IMR-90 (cell line): ENCODE measurements around the gene ANKRD33B. TPM values are rescaled to one million over a fixed set of nuclear protein-coding genes. Genes with fewer than 3 reads are reported as not detected.
"Not testable (repeated sequence)": the region's sequence is repeated elsewhere in the genome, so short reads cannot be mapped to it uniquely, and the experiment has no call there.

Experiments
- ATAC-seq: fragments of 200-7000 bp; cut with Tn5 transposase; 2 replicates; pipeline ENCODE4 v1.9.1; 2020; ENCODE audit warnings: low read depth, mild to moderate bottlenecking, moderate library complexity
- BruUV-seq: library from RNA; stranded (reverse); fragments of 400-500 nt; replicated peaks from 2 replicates; lab custom pipeline; 2021; lab: Mats Ljungman, UMichigan
- CTCF ChIA-PET: fragments of 300-600 bp; formaldehyde crosslinking; extraction: SDS; loops from one replicate; lab custom pipeline; 2021; ENCODE audit warnings: antibody characterized with exemption; lab: Yijun Ruan, JAX
- POLR2A ChIA-PET: fragments of 300-600 bp; sonication (Branson Sonifier 250); formaldehyde crosslinking; loops from one replicate; lab custom pipeline; 2022; ENCODE audit warnings: antibody characterized with exemption; ENCODE audit not compliant: unreplicated experiment; lab: Charles Lee
- DNase-seq: peaks from one replicate; pipeline ENCODE4 v3.0.0; 2013
- H2AFZ ChIP-seq: replicated peaks from 2 replicates; pipeline ENCODE3; 2013; ENCODE audit warnings: low read length, mild to moderate bottlenecking; ENCODE audit not compliant: poor library complexity
- H2AK5ac ChIP-seq: 2 replicates; pipeline ENCODE4 v1.6.1; 2013; ENCODE audit warnings: low read depth, low read length, inconsistent platforms
- H2AK9ac ChIP-seq: replicated peaks from 2 replicates; pipeline ENCODE3; 2013; ENCODE audit warnings: mild to moderate bottlenecking, low read depth, low read length, moderate library complexity; ENCODE audit not compliant: poor library complexity
- H2BK120ac ChIP-seq: 2 replicates; pipeline ENCODE4 v1.6.1; 2013; ENCODE audit warnings: low read depth, low read length, inconsistent platforms
- H2BK15ac ChIP-seq: 3 replicates; pipeline ENCODE4 v1.6.1; 2013; ENCODE audit warnings: low read depth, low read length, inconsistent platforms
- H2BK20ac ChIP-seq: 2 replicates; pipeline ENCODE4 v1.6.1; 2013; ENCODE audit warnings: low read depth, mild to moderate bottlenecking, inconsistent platforms, low read length, moderate library complexity
- H2BK5ac ChIP-seq: 2 replicates; pipeline ENCODE4 v1.6.1; 2013; ENCODE audit warnings: mild to moderate bottlenecking, low read depth, low read length, inconsistent platforms; ENCODE audit not compliant: poor library complexity, severe bottlenecking
- H3K14ac ChIP-seq: replicated peaks from 2 replicates; pipeline ENCODE4 v1.6.1; 2013; ENCODE audit warnings: low read depth, low read length, inconsistent platforms
- H3K18ac ChIP-seq: 2 replicates; pipeline ENCODE4 v1.6.1; 2013; ENCODE audit warnings: low read depth, low read length, control low read depth
- H3K23ac ChIP-seq: 2 replicates; pipeline ENCODE4 v1.6.1; 2013; ENCODE audit warnings: low read depth, low read length, inconsistent platforms
- H3K27ac ChIP-seq: 2 replicates; pipeline ENCODE4 v1.5.1; 2013; ENCODE audit warnings: mild to moderate bottlenecking, control low read depth, low read length; ENCODE audit not compliant: insufficient read depth
- H3K27me3 ChIP-seq: 2 replicates; pipeline ENCODE4 v1.6.1; 2013; ENCODE audit warnings: low read length; ENCODE audit not compliant: control insufficient read depth, insufficient read depth
- H3K36me3 ChIP-seq: 2 replicates; pipeline ENCODE4 v1.6.1; 2013; ENCODE audit warnings: low read length, mixed read lengths; ENCODE audit not compliant: control insufficient read depth, insufficient read depth
- H3K4ac ChIP-seq: 2 replicates; pipeline ENCODE4 v1.6.1; 2013; ENCODE audit warnings: low read depth, low read length, inconsistent platforms
- H3K4me1 ChIP-seq: 2 replicates; pipeline ENCODE4 v1.6.1; 2013; ENCODE audit warnings: low read length, mixed read lengths; ENCODE audit not compliant: control insufficient read depth, insufficient read depth
- H3K4me2 ChIP-seq: 2 replicates; pipeline ENCODE4 v1.6.1; 2013; ENCODE audit warnings: low read depth, mild to moderate bottlenecking, control low read depth, low read length, moderate library complexity
- H3K4me3 ChIP-seq: 2 replicates; pipeline ENCODE4 v1.5.1; 2013; ENCODE audit warnings: low read depth, mild to moderate bottlenecking, control low read depth, low read length, moderate library complexity; ENCODE audit not compliant: insufficient read depth
- H3K56ac ChIP-seq: 2 replicates; pipeline ENCODE4 v1.6.1; 2013; ENCODE audit warnings: low read length, inconsistent platforms; ENCODE audit not compliant: insufficient read depth; ENCODE audit errors: extremely low read depth
- H3K79me1 ChIP-seq, 2 experiments: 2 replicates each; pipeline ENCODE4 v1.6.1; 2013; ENCODE audit warnings: low read length in 2 of 2, inconsistent platforms in 1 of 2, low read depth in 1 of 2
- H3K9ac ChIP-seq: 2 replicates; pipeline ENCODE4 v1.6.1; 2013; ENCODE audit warnings: low read depth, low read length, control low read depth
- H3K9me1 ChIP-seq: 2 replicates; pipeline ENCODE4 v1.6.1; 2013; ENCODE audit warnings: low read length, inconsistent platforms; ENCODE audit not compliant: insufficient read depth
- H3K9me3 ChIP-seq: 2 replicates; pipeline ENCODE4 v1.6.1; 2013; ENCODE audit warnings: low read length; ENCODE audit not compliant: control insufficient read depth, insufficient read depth
- H4K20me1 ChIP-seq: 2 replicates; pipeline ENCODE4 v1.6.1; 2013; ENCODE audit warnings: low read length, inconsistent platforms; ENCODE audit not compliant: insufficient read depth
- H4K5ac ChIP-seq: 2 replicates; pipeline ENCODE4 v1.6.1; 2013; ENCODE audit warnings: mild to moderate bottlenecking, low read depth, low read length, control low read depth
- H4K8ac ChIP-seq, 2 experiments: 2 replicates each; pipeline ENCODE4 v1.6.1; 2013; ENCODE audit warnings: low read depth in 2 of 2, low read length in 2 of 2, control low read depth in 1 of 2, inconsistent platforms in 1 of 2
- H4K91ac ChIP-seq: 2 replicates; pipeline ENCODE4 v1.6.1; 2013; ENCODE audit warnings: low read depth, low read length, inconsistent platforms; ENCODE audit not compliant: insufficient read depth
- CEBPB ChIP-seq: IDR thresholded peaks from 2 replicates; pipeline ENCODE4 v1.6.1; 2012; ENCODE audit warnings: low read depth, low read length, improper control_type of control experiment
- MXI1 ChIP-seq: IDR thresholded peaks from 2 replicates; pipeline ENCODE4 v1.6.1; 2012; ENCODE audit warnings: low read depth, mild to moderate bottlenecking, low read length, moderate library complexity, borderline replicate concordance
- WGBS, 2 experiments: methylation state at CpG; one replicate each; pipeline versions ENCODE4 v1.1.5 to v1.1.7; 2013; ENCODE audit warnings: missing lambda C conversion rate in 2 of 2; ENCODE audit not compliant: insufficient read length in 1 of 2; ENCODE audit errors: extremely low coverage in 2 of 2; 5-methylcytosine and 5-hydroxymethylcytosine counted together
- dilution Hi-C: fragments of 300-500 bp; cut with HindIII; formaldehyde crosslinking; loops from one replicate; pipeline ENCODE4 v1.14.3; 2018; ENCODE audit warnings: low sequenced_read_pairs; ENCODE audit not compliant: unreplicated experiment
- in situ Hi-C: fragments of 300-500 bp; cut with MboI; formaldehyde crosslinking; loops from 3 replicates; pipeline ENCODE4 v1.14.3; 2019; ENCODE audit warnings: low sequenced_read_pairs, inconsistent platforms, mixed read lengths
- intact Hi-C: fragments of 100-400 bp; cut with micrococcal nuclease; formaldehyde crosslinking; loops from 2 replicates; pipeline ENCODE4 v1.10.0; 2022
- polyA plus RNA-seq, 3 experiments: library from polyadenylated mRNA; depleted of rRNA; stranded (reverse); fragments of >200 nt; gene quantifications; 2 replicates each; pipeline ENCODE4 v1.2.3, GENCODE V29; 2012; ENCODE audit warnings: low replicate concordance in 1 of 3
- total RNA-seq: library from RNA; depleted of rRNA; stranded (reverse); fragments of >200 nt; gene quantifications from 2 replicates; pipeline ENCODE4 v1.2.3, GENCODE V29; 2012

ANKRD33B gene
- total and polyA plus RNA-seq, 2 of the 4 experiments (the other 2 are of a cell fraction), result 2.5 to 3.3 TPM

- CTCF ChIA-PET, result interaction anchor here (0.6 to 1.9 kb wide), 4 partner anchors 35 to 225 kb away, joined by 3 to 10 read pairs (median 4); no protein-coding TSS in a partner anchor
- no TSS peak for BruUV-seq
- peak overlapping the region; percentile 82 for H3K4me2 ChIP-seq
Measured at GRCh38 chr5:10567781-10568321, 4.0 kb downstream of the ANKRD33B start.

GRCh38 chr5:10570540-10570939, 6.7 kb downstream of the ANKRD33B start:
- H2AK9ac ChIP-seq, H3K23ac ChIP-seq, H2BK15ac ChIP-seq, H3K14ac ChIP-seq, H2BK5ac ChIP-seq, H2BK120ac ChIP-seq, H3K9me3 ChIP-seq, H4K91ac ChIP-seq, H3K4me3 ChIP-seq, DNase-seq, H3K56ac ChIP-seq, H4K8ac ChIP-seq, H3K27ac ChIP-seq, BruUV-seq, intact Hi-C loops, H2BK20ac ChIP-seq, H4K5ac ChIP-seq, H2AFZ ChIP-seq, H3K9ac ChIP-seq, POLR2A ChIA-PET, H3K4me2 ChIP-seq, H3K36me3 ChIP-seq, H3K27me3 ChIP-seq, H3K18ac ChIP-seq, ATAC-seq, dilution Hi-C loops: not testable (repeated sequence)
- Histone ChIP-seq H4K20me1 (peaks cover 68% of the 10 kb centered on the region; the same call in 1 of the 2 replicates), H3K4me1 (peaks cover 20% of the 10 kb centered on the region), H2AK5ac (peak overlapping the region; percentile 13; the same call in 1 of the 2 replicates), H3K79me1 (peaks cover 23 to 79% of the 10 kb centered on the region in 2 experiments), H3K9me1 (peaks cover 27% of the 10 kb centered on the region), H3K4ac (peak overlapping the region; percentile 55; the same call in 1 of the 2 replicates)
- WGBS, 2 experiments, result no CpG with 5 or more reads among the region's 2 CpGs
- CTCF ChIA-PET, result interaction anchor here (0.6 kb wide), 1 partner anchor 146 kb away, joined by 3 read pairs; no protein-coding TSS in a partner anchor
- in situ Hi-C loops, result loop anchor here (25.0 kb wide), 1 partner anchor 108 kb away; no protein-coding TSS in a partner anchor

More at GRCh38 chr5:10567781-10568321, 4.0 kb downstream of the ANKRD33B start:
- peaks cover 27 to 87% of the 10 kb centered on the region in 2 experiments for H3K79me1 ChIP-seq
- H2AK9ac ChIP-seq, result no peak overlapping the region
- H4K91ac ChIP-seq, result peak overlapping the region; percentile 54
- peak overlapping the region; percentile 32; the same call in 1 of the 2 replicates for H3K9ac ChIP-seq
- in situ Hi-C loops, result loop anchor here (25.0 kb wide), 1 partner anchor 106 kb away; no protein-coding TSS in a partner anchor
- H3K4ac ChIP-seq, result peak overlapping the region; percentile 82
- 0 out of 3 replicates have a peak overlapping the region, but pooled peaks have one; percentile 10 for H2BK15ac ChIP-seq
- 56% methylated on average over 2 of the region's 4 CpGs; no CpG with 5 or more reads in 1 of the 2 experiments for WGBS, 2 experiments
- no peaks in the 10 kb centered on the region for H3K36me3 ChIP-seq
- no peak overlapping the region for H3K56ac ChIP-seq
- H3K9me3 ChIP-seq, result no peaks in the 10 kb centered on the region
- H2BK5ac ChIP-seq, result peak overlapping the region; percentile 57
- H2BK20ac ChIP-seq, result peak overlapping the region; percentile 62; the same call in 1 of the 2 replicates
- POLR2A ChIA-PET, result no interaction called here
- peak overlapping the region; percentile 72 for H3K18ac ChIP-seq
- peaks cover 24% of the 10 kb centered on the region for H3K9me1 ChIP-seq
- peak overlapping the region; percentile 62 for H3K23ac ChIP-seq
- H3K14ac ChIP-seq, result peak overlapping the region; percentile 71
- no peak overlapping the region for H2AFZ ChIP-seq
- DNase-seq (peak; percentile 75), ATAC-seq (peak; percentile 45)
- H2AK5ac ChIP-seq, result peak overlapping the region; percentile 23; the same call in 1 of the 2 replicates
- H3K4me3 ChIP-seq, result no peak overlapping the region
- peak overlapping the region in 1 of 2 experiments; percentile 34; a peak in 1 of 4 replicates for H4K8ac ChIP-seq
- intact Hi-C loops, result loop anchor here (1.0 to 5.0 kb wide), 2 partner anchors 44 to 59 kb away; no protein-coding TSS in a partner anchor
- H3K27me3 ChIP-seq, result no peaks in the 10 kb centered on the region
- peaks cover 26% of the 10 kb centered on the region for H3K4me1 ChIP-seq
- H2BK120ac ChIP-seq, result peak overlapping the region; percentile 56
- peaks cover 71% of the 10 kb centered on the region; the same call in 1 of the 2 replicates for H4K20me1 ChIP-seq
- dilution Hi-C loops, result no loop called here
- H3K27ac ChIP-seq, result peak overlapping the region; percentile 79; the same call in 1 of the 2 replicates
- TF ChIP-seq CEBPB, result peak; percentile 47
- TF ChIP-seq MXI1, result no peak
- peak overlapping the region; percentile 47; the same call in 1 of the 2 replicates for H4K5ac ChIP-seq
